ENCODE measurements around the gene KLK2. TPM values are rescaled to one million over a fixed set of nuclear protein-coding genes. Genes with fewer than 3 reads are reported as not detected.

KLK2 gene
- total RNA-seq, 1 donor from 2014 or later, result not detected

DNA sequence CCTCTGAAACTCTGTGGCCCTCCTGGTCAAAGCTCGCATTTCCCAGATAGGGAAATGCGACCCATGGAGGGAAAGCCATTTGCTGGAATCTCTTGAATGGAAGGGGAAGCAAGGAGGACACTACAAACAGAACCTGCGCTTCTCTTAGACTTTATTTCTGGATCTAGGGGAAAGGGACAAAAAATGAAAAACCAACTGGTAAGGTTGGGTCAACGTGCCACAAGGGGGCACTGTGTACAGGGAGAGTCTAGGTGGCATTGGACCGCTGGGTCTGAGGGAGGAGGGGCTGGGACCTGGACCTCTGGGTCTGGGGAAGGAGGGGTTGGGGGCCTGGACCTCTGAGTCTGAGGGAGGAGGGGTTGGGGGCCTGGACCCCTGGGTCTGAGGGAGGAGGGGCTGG is 33.0 kb downstream of the KLK2 start:
- TF ChIP-seq, protein P1, sequence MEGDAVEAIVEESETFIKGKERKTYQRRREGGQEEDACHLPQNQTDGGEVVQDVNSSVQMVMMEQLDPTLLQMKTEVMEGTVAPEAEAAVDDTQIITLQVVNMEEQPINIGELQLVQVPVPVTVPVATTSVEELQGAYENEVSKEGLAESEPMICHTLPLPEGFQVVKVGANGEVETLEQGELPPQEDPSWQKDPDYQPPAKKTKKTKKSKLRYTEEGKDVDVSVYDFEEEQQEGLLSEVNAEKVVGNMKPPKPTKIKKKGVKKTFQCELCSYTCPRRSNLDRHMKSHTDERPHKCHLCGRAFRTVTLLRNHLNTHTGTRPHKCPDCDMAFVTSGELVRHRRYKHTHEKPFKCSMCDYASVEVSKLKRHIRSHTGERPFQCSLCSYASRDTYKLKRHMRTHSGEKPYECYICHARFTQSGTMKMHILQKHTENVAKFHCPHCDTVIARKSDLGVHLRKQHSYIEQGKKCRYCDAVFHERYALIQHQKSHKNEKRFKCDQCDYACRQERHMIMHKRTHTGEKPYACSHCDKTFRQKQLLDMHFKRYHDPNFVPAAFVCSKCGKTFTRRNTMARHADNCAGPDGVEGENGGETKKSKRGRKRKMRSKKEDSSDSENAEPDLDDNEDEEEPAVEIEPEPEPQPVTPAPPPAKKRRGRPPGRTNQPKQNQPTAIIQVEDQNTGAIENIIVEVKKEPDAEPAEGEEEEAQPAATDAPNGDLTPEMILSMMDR (IDR thresholded peaks at IDR 0.05), result no peak
- H3K27ac ChIP-seq, result no peak overlapping the region
- no peaks in the 10 kb centered on the region for H3K9me3 ChIP-seq
- H3K4me3 ChIP-seq, result no peak overlapping the region
- no peaks in the 10 kb centered on the region for H3K27me3 ChIP-seq
- DNase-seq (ENCODE audit: low spot score in 2 of 2), result no peak
- no peaks in the 10 kb centered on the region for H3K4me1 ChIP-seq
- intact Hi-C loops (cut with DNase I), result no loop called here
- H3K36me3 ChIP-seq, result no peaks in the 10 kb centered on the region

DNA sequence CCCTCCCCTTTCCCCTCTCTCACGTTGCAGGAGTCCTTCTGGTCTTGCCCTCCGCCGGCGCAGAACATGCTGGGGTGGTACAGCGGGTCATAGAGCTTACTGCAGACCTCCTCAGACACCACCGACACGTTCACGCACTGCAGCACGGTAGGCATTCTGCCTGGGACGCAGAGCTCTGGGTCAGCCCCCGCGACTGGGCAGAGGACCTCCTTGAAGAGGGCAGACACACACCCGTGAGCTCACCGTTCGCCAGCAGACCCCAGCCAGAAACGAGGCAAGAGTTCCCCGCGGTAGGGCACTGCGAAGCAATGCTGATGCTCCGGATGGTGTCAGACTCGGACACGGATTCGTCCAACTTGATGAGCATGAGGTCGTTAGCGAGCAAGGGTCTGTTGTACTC is 35.1 kb downstream of the KLK2 start:
- H3K9me3 ChIP-seq, result no peaks in the 10 kb centered on the region
- H3K4me3 ChIP-seq, result no peak overlapping the region
- TF ChIP-seq, protein P1 (IDR thresholded peaks at IDR 0.05), result no peak
- intact Hi-C loops (cut with DNase I), result no loop called here
- H3K27ac ChIP-seq, result no peak overlapping the region
- no peaks in the 10 kb centered on the region for H3K4me1 ChIP-seq
- no peak for DNase-seq (ENCODE audit: low spot score in 2 of 2)
- no peaks in the 10 kb centered on the region for H3K27me3 ChIP-seq
- no peaks in the 10 kb centered on the region for H3K36me3 ChIP-seq

DNA sequence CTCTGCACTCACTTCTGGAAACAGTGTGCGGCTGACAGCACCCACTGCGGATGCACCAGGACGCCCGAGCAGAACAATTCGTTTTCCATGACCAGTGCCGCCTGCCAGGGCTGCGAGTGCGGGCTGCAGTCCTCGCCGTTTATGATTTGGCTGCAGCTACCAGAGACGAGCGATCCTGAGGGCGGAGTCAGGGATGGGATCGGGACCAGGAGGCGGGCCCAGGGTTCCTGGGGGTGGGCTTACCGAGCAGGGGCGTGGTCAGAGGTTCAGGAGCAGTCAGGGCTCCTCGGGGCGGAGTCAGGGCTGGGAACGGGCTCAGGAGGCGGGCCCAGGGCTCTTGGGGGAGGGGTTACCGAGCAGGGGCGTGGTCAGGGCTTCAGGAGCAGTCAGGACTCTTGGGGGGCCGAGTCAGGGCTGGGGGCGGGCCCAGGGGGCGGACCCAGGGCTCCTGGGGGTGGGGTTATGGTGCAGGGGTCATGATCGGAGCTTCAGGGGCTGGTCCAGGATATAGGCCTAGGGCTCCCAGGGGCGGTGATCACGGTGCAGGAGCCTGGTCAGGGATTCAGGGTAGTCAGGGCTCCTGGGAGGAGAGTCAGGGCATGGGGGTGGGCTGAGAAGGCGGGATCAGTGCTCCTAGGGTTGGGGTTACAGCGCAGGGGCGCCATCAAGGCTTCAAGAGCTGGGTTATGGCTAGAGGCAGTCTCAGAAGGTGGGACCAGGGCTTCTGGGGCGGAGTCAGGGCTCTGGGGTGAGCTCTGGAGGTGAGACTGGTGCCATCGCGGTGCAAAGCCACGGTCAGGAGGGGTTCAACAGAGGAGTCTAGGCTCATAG is 36.2 kb downstream of the KLK2 start:
- H3K27ac ChIP-seq, result no peak overlapping the region
- TF ChIP-seq, protein P1 (IDR thresholded peaks at IDR 0.05), result no peak
- no peak for DNase-seq (ENCODE audit: low spot score in 2 of 2)
- no peak overlapping the region for H3K4me3 ChIP-seq
- no peaks in the 10 kb centered on the region for H3K4me1 ChIP-seq
- no peaks in the 10 kb centered on the region for H3K27me3 ChIP-seq
- intact Hi-C loops (cut with DNase I), result no loop called here
- no peaks in the 10 kb centered on the region for H3K36me3 ChIP-seq
- H3K9me3 ChIP-seq, result no peaks in the 10 kb centered on the region

DNA sequence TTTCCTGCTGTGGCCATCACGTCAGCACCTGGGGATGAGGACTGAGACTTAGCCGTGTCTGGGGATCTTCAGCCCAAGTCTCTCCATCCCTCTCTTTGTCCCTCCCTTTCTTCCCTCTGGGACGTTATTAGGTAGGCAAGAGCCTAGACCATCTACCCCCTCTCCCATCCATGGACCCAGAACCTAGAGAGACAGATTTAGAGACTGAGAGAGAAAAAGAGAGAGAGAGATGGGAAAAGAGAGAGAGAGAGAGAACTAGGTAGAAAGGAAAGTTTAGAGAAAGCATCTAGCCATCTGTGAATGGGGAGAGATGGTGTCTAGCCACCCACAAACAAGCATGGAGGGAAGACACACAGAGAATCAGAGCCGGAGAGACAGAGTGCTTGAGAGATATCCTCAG is 37.5 kb downstream of the KLK2 start:
- Histone ChIP-seq H3K4me3 (no peak overlapping the region), H3K27ac (no peak overlapping the region), H3K9me3 (no peaks in the 10 kb centered on the region), H3K27me3 (no peaks in the 10 kb centered on the region), H3K36me3 (no peaks in the 10 kb centered on the region), H3K4me1 (no peaks in the 10 kb centered on the region)
- no peak for DNase-seq (ENCODE audit: low spot score in 2 of 2)
- TF ChIP-seq, protein P1 (IDR thresholded peaks at IDR 0.05), result no peak
- intact Hi-C loops (cut with DNase I), result no loop called here

DNA sequence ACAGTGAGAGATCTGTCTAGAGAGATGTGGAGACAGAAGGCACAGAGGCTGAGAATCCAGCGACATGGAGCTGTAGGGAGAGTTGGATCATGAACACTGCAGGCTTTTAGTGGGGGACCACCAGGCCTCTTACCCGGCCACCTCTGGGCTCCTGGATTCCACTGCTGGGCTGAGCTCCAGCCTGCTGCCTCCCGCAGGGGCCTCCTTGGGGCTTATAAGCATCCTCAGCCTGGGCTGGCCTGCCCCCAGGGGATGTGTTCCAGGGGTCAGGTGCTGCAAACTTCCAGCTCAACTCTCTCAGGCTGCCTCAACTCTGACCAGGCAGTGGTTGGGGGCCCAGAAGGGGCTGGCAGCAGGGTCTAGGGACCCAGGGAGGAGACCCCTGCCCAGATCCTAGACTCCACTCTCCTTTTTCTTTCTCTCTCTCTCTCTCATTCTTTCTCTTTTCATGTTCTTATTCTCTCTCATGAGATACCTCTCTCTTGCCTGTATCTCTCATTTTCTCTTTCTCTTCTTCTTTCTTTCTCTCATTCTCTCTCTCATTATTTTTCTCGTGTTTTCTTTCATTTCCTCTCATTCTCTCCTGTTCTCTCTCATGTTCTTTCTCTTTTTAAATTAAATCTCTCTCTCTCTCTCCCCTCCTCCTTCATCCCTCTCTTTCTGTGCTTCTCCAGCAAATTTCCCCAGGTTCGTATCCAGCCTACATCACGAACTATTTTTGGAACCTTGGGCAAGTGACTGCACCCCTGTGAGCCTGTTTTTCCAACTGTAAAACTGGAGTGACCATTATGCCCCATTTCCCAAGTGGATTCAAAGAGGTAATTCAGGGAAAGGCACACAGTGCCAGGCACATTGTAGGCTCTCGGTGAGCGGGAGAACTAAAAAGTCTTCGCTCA is 38.2 kb downstream of the KLK2 start, which contains the start of gene KLK4:
Gene KLK4, minus strand, starts transcription at position 190 of the 896 bp plus-strand sequence. CDS start 657 bp downstream, outside the sequence.
- Histone ChIP-seq H3K9me3 (no peaks in the 10 kb centered on the region), H3K36me3 (no peaks in the 10 kb centered on the region), H3K4me3 (no peak within 1 kb of the TSS), H3K27me3 (no peaks in the 10 kb centered on the region), H3K4me1 (no peaks in the 10 kb centered on the region), H3K27ac (no peak within 1 kb of the TSS)
- no peak for DNase-seq (ENCODE audit: low spot score in 2 of 2)
- intact Hi-C loops (cut with DNase I), result no loop called here
- TF ChIP-seq, protein P1 (IDR thresholded peaks at IDR 0.05), result no peak
